HG02884 (cell line): Measurements from ENCODE around the gene UBE2E2.

ENCODE experiments used
- ATAC-seq: cut with Tn5 transposase; IDR thresholded peaks from one replicate; pipeline ENCODE4 v1.9.1; 2021; ENCODE audit warnings: mild to moderate bottlenecking, moderate library complexity; ENCODE audit not compliant: unreplicated experiment

Gene UBE2E2

DNA sequence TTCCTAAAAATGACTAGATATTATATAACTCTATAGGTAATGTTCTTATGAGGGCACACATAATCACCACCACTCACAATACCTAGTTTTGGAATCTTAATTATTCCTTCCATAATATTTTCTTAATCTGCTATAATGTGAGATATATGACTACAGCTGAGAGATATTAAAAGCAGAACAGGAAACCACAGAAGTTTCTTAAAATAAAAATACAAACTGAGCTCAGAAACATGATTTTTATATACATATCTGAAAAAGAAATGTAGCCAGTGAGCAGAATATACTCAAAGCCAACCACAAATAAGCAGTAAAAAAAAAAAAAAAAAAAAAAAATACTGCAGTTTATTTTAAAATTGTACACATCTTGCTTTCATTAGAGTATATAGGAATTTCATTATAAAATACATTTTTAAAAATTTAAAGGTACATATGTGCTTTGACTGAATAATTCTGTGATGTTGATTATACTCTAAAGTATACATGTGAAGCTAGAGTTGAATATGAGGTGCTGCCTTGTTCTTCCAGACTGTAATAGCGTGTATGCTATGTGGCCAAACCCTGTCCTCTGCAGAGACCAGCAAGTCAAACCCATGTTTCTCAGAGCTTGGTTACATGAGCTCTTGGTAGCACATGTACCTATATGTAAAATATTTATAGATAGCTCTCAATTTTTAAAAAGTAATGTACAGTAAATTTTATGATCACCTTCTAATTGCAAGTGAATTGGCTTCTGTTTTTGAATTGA, 175.0 kb downstream of the UBE2E2 start:
- ATAC-seq: no peak

DNA sequence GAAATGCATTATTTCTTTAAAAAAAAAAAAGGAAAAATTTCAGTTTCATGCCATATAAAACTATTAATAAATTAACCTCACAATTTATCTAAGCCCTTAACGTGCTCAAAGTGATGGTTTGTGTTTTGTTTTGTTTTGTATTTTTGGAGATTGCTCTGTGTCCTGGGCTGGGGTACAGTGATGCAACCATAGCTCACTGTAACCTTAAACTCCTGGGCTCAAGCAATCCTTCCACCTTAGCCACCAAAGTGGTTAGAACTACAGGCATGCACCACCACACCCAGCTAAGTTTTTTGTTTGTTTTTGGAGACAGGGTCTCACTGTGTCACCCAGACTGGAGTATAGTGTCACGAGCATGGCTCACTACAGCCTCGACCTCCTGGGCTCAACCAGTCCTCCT, 180.7 kb downstream of the UBE2E2 start:
- ATAC-seq: no peak

GRCh38 chr3:23385327-23385726, 182.2 kb downstream of the UBE2E2 start:
- ATAC-seq: no peak

DNA sequence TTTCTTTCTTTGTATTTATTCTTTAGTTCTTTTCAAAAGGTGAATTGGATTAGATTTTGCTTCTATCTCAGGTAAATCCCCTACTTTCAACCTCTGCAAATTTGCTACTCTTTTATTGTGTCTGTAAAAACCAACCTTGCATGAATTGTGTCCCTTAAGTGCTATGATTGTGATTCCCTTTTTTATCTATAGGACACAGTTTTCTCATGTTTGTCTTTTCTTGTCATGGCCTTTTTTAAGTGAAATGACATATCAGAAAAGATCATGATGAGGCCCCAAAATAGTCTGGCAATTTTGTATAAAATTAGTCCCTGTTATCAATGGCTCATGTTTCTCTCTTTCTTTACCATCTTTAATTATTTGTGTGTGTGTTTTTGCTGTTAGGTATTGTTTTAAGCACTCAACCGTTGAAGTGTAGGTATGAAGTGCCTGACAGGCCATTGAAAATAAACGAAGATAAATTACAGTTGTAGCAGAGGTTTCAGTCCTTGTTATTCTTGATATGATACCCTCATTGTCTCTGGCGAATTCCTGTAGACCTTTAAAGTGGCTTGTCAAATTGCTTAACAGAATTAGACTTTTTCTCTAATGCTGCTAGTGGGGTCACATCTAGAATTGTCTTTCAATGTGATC, 184.3 kb downstream of the UBE2E2 start:
- ATAC-seq: no peak

DNA sequence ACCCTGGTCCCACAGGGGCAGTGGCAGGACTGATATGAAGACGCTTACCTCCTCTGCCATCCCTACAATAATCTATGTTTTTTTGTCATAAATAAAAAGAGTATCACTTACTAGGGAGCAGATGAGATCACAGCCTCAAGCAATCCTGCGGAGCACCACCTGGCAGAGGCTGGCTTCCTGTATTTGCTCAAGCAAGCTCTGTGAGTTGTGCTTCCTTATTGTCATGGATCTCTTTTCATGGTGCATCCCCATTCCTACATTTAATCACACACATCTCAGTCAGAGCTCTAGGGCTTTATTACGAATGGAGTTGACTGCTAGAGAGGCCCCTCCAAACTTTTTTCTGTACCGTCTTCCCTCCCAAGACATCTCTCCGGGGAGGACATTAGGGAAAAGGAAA, 186.0 kb downstream of the UBE2E2 start:
- ATAC-seq: no peak

DNA sequence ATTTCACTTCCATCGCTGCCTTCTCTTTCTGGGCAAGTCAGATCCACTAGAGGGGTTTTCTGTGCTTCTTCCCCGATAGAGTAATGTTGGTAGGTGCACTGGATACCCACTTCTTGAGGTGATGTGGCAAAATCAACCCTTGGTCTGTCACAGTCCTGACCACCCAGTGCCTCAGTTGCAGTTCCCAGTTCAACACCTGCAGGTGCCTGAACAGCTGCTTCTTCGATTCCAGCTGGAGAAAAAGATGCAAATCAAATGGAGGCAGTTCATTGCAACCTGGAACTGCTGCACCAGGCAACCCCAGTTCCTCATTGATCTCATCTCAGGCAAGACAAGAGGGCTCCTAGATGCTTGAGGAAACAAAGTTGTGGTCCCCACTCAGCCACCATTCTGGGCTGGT, 186.6 kb downstream of the UBE2E2 start:
- no peak for ATAC-seq

GRCh38 chr3:23390446-23390845, 187.3 kb downstream of the UBE2E2 start:
- ATAC-seq: no peak

DNA sequence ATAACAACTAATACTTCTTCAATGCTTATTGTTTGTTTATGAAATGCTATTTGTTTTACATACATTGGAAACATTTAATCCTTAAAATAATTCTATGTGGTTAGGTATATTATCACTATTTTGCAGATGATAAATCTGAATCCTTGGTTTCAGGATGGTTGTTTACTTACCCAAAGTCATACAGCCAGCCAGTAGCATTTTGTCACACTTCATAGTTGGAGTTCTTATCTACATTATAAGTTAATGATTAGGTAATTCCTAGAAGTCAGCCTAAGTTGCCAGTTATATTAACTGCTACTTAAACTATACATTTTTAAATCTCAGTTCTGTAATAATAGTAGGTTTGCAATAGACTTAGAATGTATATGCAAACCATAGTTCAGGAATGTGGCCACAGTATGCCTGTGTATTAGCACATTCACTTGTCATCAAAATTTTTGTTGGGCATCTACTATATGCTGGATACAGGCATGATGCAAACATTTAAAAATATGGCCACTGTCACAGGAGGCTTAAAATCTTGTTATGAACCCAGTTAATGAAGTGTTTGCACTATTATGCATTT, 187.9 kb downstream of the UBE2E2 start:
- ATAC-seq: no peak

DNA sequence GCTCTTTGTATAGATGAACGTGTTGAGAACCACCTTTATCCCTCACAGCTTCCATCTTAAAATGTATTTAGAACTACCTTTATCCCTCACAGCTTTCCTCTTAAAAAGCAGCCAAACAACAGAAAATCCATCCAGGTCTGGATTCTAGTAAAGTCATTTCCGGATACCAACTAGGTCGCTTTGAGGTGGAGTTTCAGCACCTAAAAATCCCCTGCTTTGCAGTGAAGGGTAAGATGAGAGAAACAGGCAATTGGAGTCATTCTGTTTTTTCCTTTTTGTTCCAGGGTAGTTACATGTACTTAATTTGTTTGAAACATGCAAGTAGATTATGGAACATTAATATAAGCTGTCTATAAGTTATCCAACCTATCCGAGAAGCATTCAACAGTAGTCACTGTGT, 192.0 kb downstream of the UBE2E2 start:
- ATAC-seq: peak; percentile 44

- no peak for ATAC-seq
Measured at GRCh38 chr3:23396746-23397145, 193.6 kb downstream of the UBE2E2 start.

GRCh38 chr3:23399221-23399620, 196.1 kb downstream of the UBE2E2 start:
- ATAC-seq: no peak

DNA sequence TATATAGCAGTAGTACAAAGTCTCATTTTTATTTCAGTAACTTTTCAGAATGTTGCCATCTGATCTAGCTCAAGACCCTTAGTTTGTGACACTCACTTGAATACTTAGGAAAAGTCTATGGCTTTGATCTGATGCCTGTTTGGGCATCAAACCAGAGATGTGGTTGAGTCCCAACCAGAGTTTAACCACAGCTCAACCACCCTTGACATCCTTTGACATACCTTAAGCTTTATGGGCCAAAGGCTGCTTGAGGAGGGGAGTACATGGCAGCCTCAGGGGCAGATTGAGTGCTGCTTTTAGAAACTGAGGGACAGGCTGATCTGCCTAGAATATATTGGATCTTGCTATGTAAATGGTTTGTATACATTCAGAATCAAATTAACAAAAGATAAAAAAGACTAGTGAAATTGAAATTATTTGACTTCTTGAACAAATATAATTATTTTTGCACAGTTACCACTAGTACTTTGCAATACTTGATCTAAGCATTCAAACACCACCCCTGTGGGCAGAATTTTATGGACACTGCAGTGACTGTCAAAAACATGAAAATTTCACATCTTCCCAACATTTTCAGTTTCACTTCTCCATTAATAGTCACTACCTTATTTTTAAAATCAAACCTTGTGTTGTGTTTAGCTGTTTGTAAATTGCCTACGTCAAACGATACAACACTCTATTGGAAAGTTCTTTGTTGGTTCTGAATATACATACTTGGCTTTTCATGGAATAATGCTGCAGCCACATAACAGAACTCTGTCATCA, 199.8 kb downstream of the UBE2E2 start:
- no peak for ATAC-seq

DNA sequence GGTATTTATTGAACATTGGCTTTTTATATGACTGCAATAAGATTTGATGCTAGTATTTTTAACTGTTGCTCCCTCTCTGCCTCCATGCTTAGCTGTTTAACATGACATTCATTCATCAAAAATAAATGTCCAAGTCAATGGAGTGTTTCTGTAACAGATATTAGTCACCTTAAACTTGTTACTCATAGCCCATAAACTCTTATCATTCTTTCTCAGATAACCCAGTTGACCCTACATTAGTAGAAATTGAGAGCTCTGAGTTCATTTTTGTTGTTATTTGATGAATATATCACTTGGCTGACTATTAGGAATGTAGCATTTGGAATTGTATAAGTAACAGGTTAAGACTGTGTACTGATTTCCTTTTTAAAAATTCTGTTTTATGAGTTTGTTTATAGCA, 201.1 kb downstream of the UBE2E2 start:
- peak; percentile 52 for ATAC-seq

- peak; percentile 37 for ATAC-seq
Measured at GRCh38 chr3:23405081-23405480, 202.0 kb downstream of the UBE2E2 start.

DNA sequence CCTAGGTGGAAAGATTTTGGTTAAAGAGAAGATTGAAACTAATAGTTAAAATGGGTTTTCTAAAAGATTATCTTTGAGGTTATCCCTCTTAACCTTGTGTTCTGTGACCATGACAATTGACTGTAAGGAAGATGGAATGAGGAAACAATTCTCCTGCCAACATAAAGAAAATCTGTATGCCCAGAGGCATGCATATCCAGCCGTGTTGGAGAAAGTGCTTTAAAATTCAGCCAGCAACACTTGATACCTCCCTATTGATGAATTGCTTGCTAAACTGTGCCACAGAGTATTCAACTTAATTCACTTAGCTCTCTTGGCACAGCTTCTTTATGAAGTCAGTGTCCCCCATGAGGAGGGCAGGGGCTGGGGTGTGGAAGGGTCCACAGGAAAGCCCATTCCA, 203.5 kb downstream of the UBE2E2 start:
- ATAC-seq: no peak

GRCh38 chr3:23418026-23418425, 214.9 kb downstream of the UBE2E2 start:
- no peak for ATAC-seq

GRCh38 chr3:23421811-23422516, 218.8 kb downstream of the UBE2E2 start:
- peak; percentile 30 for ATAC-seq

GRCh38 chr3:23422517-23422851, 219.4 kb downstream of the UBE2E2 start:
- peak; percentile 79 for ATAC-seq

DNA sequence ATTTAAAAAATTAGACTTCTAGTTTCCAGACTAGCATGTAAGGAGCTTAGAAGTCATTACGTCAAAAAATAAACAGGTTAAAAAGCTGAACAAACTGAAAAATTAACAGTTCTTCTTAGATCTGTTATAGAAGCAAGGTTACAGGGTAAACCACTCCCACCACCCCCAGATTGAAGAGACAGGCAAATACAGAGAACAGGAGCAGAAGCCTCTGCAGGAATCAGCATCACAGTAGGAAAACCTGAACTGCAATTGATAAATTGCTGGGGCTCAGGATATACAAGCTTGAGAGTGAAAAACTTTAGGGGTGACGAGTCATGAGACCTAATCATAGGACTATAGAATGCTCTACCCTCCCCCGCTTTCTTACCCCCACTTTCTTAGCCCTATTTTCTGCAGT, 222.3 kb downstream of the UBE2E2 start:
- ATAC-seq: no peak

DNA sequence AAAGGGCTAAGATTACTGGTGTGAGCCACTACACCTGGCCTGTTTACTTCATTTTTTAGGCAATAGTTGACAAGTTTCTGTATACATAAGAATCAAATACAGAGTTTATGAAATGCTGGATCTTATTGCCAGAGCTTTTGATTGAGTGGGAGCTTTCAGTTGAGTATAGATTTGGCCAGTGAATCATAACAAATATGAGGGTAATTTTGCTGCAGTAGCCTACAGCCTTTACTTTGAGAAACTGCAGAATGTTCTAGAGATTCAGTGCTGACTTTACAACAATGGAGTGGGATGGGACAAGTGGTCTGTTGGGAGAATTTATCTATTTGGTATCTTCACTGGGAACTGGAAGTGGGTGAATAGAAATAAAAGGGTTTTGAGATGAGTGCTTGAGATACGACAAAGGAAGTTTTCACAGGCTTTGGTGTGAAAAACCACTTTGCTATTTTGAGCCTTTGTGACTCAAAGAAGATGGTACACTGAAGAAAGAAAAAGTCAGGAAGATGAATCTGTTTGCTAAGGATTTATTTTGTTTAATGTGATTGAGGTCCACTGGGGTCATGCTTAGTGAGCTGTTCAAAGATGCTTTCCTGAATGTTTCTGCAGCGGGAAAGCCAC, 227.8 kb downstream of the UBE2E2 start:
- no peak for ATAC-seq

DNA sequence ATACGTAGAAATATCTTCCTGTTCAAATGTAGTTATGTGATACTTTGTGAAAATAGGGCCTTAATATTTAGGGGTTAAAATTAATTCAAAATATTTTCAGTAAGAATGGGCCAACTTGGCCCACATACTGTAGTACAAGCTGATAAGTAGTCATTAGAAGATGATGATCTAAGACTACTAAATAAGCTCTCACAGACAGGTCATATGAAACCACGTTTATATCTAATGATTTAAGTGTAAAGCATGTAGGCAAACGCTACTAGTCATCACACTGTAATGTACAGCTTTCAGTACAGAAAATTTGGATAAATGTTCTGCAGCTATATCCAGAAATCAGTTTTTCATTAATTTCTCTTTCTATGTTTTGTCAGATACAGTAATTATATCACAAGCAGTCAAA, 228.6 kb downstream of the UBE2E2 start:
- ATAC-seq: no peak
